Measurements from ENCODE around the gene PFDN2.
"Not testable (repeated sequence)": the region's sequence is repeated elsewhere in the genome, so short reads cannot be mapped to it uniquely, and the experiment has no call there.

PFDN2 gene

GRCh38 chr1:161079436-161080110 lies 38.3 kb downstream of the PFDN2 start:
- no peak for DNase-seq

GRCh38 chr1:161077426-161077825 lies 40.4 kb downstream of the PFDN2 start:
- no peak for DNase-seq

GRCh38 chr1:161076410-161076809 lies 41.4 kb downstream of the PFDN2 start:
- peak; percentile 20 for DNase-seq

GRCh38 chr1:161074676-161075368 lies 43.0 kb downstream of the PFDN2 start:
- DNase-seq: no peak

- no peak for DNase-seq
These were observed 44.2 kb downstream of the PFDN2 start for GRCh38 chr1:161073474-161074121.

GRCh38 chr1:161072751-161073449 lies 44.9 kb downstream of the PFDN2 start:
- DNase-seq: no peak

GRCh38 chr1:161071886-161072371 lies 45.9 kb downstream of the PFDN2 start:
- no peak for DNase-seq

- DNase-seq: no peak
These were observed 47.1 kb downstream of the PFDN2 start for GRCh38 chr1:161070761-161071160.

- DNase-seq: no peak
These were observed 48.0 kb downstream of the PFDN2 start, which contains the start of gene ARHGAP30 for GRCh38 chr1:161069731-161070270. TSS of gene ARHGAP30 (minus strand) at chr1:161069891. CDS start at chr1:161069624, 267 bp downstream.

GRCh38 chr1:161069241-161069640 lies 48.6 kb downstream of the PFDN2 start:
- DNase-seq: no peak

- DNase-seq: no peak
These were observed 49.3 kb downstream of the PFDN2 start for GRCh38 chr1:161068306-161069234.

GRCh38 chr1:161066694-161067093 lies 51.1 kb downstream of the PFDN2 start:
- no peak for DNase-seq

GRCh38 chr1:161065681-161066080 lies 52.2 kb downstream of the PFDN2 start:
- not testable (repeated sequence) for DNase-seq

GRCh38 chr1:161063936-161064335 lies 53.9 kb downstream of the PFDN2 start:
- DNase-seq: not testable (repeated sequence)

- DNase-seq: no peak
These were observed 56.4 kb downstream of the PFDN2 start for GRCh38 chr1:161061419-161061818.

- DNase-seq: no peak
These were observed 58.5 kb downstream of the PFDN2 start for GRCh38 chr1:161059293-161059692.

- no peak for DNase-seq
These were observed 63.0 kb downstream of the PFDN2 start for GRCh38 chr1:161054805-161055204.

GRCh38 chr1:161054232-161054631 lies 63.6 kb downstream of the PFDN2 start:
- no peak for DNase-seq

- no peak for DNase-seq
These were observed 64.9 kb downstream of the PFDN2 start for GRCh38 chr1:161052899-161053298.

- no peak for DNase-seq
These were observed 66.6 kb downstream of the PFDN2 start for GRCh38 chr1:161051219-161051618.
